WTC11 (cell line): ENCODE data around the gene RASD1. TPM values are rescaled to one million over a fixed set of nuclear protein-coding genes. Genes with fewer than 3 reads are reported as not detected.
A peak's percentile ranks its signal among the peaks of the same experiment; 100 is the strongest.

Source experiments
- ATAC-seq: fragments of 200-7000 bp; cut with Tn5 transposase; 2 replicates; pipeline ENCODE4 v1.10.0; 2021; ENCODE audit warnings: mild to moderate bottlenecking, moderate library complexity
- CTCF ChIA-PET: fragments of 300-600 bp; sonication (Branson Sonifier 250); formaldehyde crosslinking; loops from one replicate; lab custom pipeline; 2021; ENCODE audit warnings: antibody characterized with exemption; lab: Charles Lee
- POLR2A ChIA-PET: fragments of 350-600 bp; sonication (Branson Sonifier 250); formaldehyde crosslinking; loops from one replicate; lab custom pipeline; 2021; ENCODE audit warnings: antibody characterized with exemption; lab: Charles Lee
- DNase-seq: peaks from one replicate; pipeline ENCODE4 v3.0.0; 2021; ENCODE audit warnings: low spot score
- H3K27ac Mint-ChIP-seq: 2 replicates; pipeline ENCODE4 v1.8.0; 2021; ENCODE audit warnings: mixed read lengths
- H3K27me3 Mint-ChIP-seq: 2 replicates; pipeline ENCODE4 v1.8.0; 2021; ENCODE audit warnings: low read depth, mild to moderate bottlenecking, moderate library complexity, mixed read lengths
- H3K36me3 Mint-ChIP-seq: 2 replicates; pipeline ENCODE4 v1.8.0; 2021; ENCODE audit warnings: mixed read lengths
- H3K4me1 Mint-ChIP-seq: 2 replicates; pipeline ENCODE4 v1.8.0; 2022; ENCODE audit warnings: mixed read lengths
- H3K4me3 Mint-ChIP-seq: 2 replicates; pipeline ENCODE4 v1.8.0; 2021; ENCODE audit warnings: mild to moderate bottlenecking, moderate library complexity, mixed read lengths
- H3K9me3 Mint-ChIP-seq: 2 replicates; pipeline ENCODE4 v1.8.0; 2021; ENCODE audit warnings: mixed read lengths
- AR ChIP-seq: fragments of 250-450 bp; sonication (Bioruptor Pico); IDR thresholded peaks from 2 replicates; pipeline ENCODE4 v1.9.0; 2021; ENCODE audit warnings: mild to moderate bottlenecking
- ATF1 ChIP-seq: sonication (generic); formaldehyde crosslinking; IDR thresholded peaks from 2 replicates; pipeline ENCODE4 v1.8.1; 2023; ENCODE audit warnings: mild to moderate bottlenecking, moderate library complexity, missing genetic modification reagents
- ATF2 ChIP-seq: sonication (generic); formaldehyde crosslinking; IDR thresholded peaks from 2 replicates; pipeline ENCODE4 v1.8.1; 2022; ENCODE audit warnings: low read depth, missing genetic modification reagents, borderline replicate concordance
- ELF4 ChIP-seq: sonication (generic); formaldehyde crosslinking; IDR thresholded peaks from 2 replicates; pipeline ENCODE4 v1.8.1; 2022; ENCODE audit warnings: low read depth, mild to moderate bottlenecking, moderate library complexity, missing genetic modification reagents
- ETV6 ChIP-seq: sonication (generic); formaldehyde crosslinking; IDR thresholded peaks from 2 replicates; pipeline ENCODE4 v1.8.1; 2022; ENCODE audit warnings: mild to moderate bottlenecking, missing genetic modification reagents
- MLX ChIP-seq: sonication (generic); formaldehyde crosslinking; IDR thresholded peaks from 2 replicates; pipeline ENCODE4 v1.8.1; 2023; ENCODE audit warnings: mild to moderate bottlenecking, missing genetic modification reagents, moderate library complexity
- MXD4 ChIP-seq: fragments of 250-450 bp; sonication (Bioruptor Pico); IDR thresholded peaks from 2 replicates; pipeline ENCODE4 v1.8.0; 2021; ENCODE audit warnings: mild to moderate bottlenecking, moderate library complexity, borderline replicate concordance
- NFE2L1 ChIP-seq: sonication (generic); formaldehyde crosslinking; IDR thresholded peaks from 2 replicates; pipeline ENCODE4 v1.8.1; 2023; ENCODE audit warnings: missing genetic modification reagents
- NR3C1 ChIP-seq: sonication (generic); formaldehyde crosslinking; conservative IDR thresholded peaks from 2 replicates; pipeline ENCODE4 v1.8.1; 2023; ENCODE audit warnings: low read depth, mild to moderate bottlenecking, missing genetic modification reagents
- TCF7 ChIP-seq: sonication (generic); formaldehyde crosslinking; IDR thresholded peaks from 2 replicates; pipeline ENCODE4 v1.8.0; 2022; ENCODE audit warnings: mild to moderate bottlenecking, low read depth, missing genetic modification reagents, moderate library complexity
- USF1 ChIP-seq: sonication (generic); formaldehyde crosslinking; IDR thresholded peaks from 2 replicates; pipeline ENCODE4 v1.8.0; 2022; ENCODE audit warnings: mild to moderate bottlenecking, missing genetic modification reagents
- ZNF121 ChIP-seq: sonication (generic); formaldehyde crosslinking; IDR thresholded peaks from 2 replicates; pipeline ENCODE4 v1.8.0; 2023; ENCODE audit warnings: missing genetic modification reagents
- ZNF219 ChIP-seq: sonication (generic); formaldehyde crosslinking; IDR thresholded peaks from 2 replicates; pipeline ENCODE4 v1.8.0; 2023; ENCODE audit warnings: missing genetic modification reagents, mild to moderate bottlenecking, borderline replicate concordance
- ZNF232 ChIP-seq: sonication (generic); formaldehyde crosslinking; IDR thresholded peaks from 2 replicates; pipeline ENCODE4 v1.8.0; 2022; ENCODE audit warnings: mild to moderate bottlenecking, missing genetic modification reagents
- total RNA-seq: library from RNA; stranded (reverse); gene quantifications from 3 replicates; pipeline ENCODE4 v1.2.3, GENCODE V29; 2021
- TF ChIP-seq, protein P1 (sequence below): fragments of 250-450 bp; sonication (Bioruptor Pico); IDR thresholded peaks from 2 replicates; pipeline ENCODE4 v1.9.0; 2021; ENCODE audit warnings: mild to moderate bottlenecking, borderline replicate concordance
- TF ChIP-seq, protein P2 (sequence below): fragments of 200-600 bp; IDR thresholded peaks from 2 replicates; pipeline ENCODE4 v1.8.0; 2022; ENCODE audit warnings: antibody characterized with exemption
- TF ChIP-seq, protein P3 (sequence below): sonication (generic); formaldehyde crosslinking; IDR thresholded peaks from 2 replicates; pipeline ENCODE4 v1.8.0; 2023; ENCODE audit warnings: mild to moderate bottlenecking, missing genetic modification reagents

The RASD1 gene
- total RNA-seq, 1 experiment from 2014 or later: 5.1 TPM

GRCh38 chr17:17498606-17499301 lies 2.6 kb upstream of the RASD1 start:
- ChIA-PET POLR2A (no interaction called here), CTCF (interaction anchor here (1.0 to 3.9 kb wide), 3 partner anchors 12 to 143 kb away, joined by 3 to 42 read pairs (median 3); no protein-coding TSS in a partner anchor)
- Mint-ChIP-seq H3K4me3 (no peak overlapping the region), H3K27me3 (peaks cover 26% of the 10 kb centered on the region), H3K4me1 (peaks cover 19% of the 10 kb centered on the region), H3K27ac (no peak overlapping the region), H3K9me3 (no peaks in the 10 kb centered on the region), H3K36me3 (no peaks in the 10 kb centered on the region)
- no peak for TF ChIP-seq NR3C1 (CRISPR knock-in tag)
- TF ChIP-seq ZNF219 (CRISPR knock-in tag): no peak
- no peak for TF ChIP-seq NFE2L1 (CRISPR knock-in tag)
- TF ChIP-seq USF1 (CRISPR knock-in tag): no peak
- TF ChIP-seq, protein P1, sequence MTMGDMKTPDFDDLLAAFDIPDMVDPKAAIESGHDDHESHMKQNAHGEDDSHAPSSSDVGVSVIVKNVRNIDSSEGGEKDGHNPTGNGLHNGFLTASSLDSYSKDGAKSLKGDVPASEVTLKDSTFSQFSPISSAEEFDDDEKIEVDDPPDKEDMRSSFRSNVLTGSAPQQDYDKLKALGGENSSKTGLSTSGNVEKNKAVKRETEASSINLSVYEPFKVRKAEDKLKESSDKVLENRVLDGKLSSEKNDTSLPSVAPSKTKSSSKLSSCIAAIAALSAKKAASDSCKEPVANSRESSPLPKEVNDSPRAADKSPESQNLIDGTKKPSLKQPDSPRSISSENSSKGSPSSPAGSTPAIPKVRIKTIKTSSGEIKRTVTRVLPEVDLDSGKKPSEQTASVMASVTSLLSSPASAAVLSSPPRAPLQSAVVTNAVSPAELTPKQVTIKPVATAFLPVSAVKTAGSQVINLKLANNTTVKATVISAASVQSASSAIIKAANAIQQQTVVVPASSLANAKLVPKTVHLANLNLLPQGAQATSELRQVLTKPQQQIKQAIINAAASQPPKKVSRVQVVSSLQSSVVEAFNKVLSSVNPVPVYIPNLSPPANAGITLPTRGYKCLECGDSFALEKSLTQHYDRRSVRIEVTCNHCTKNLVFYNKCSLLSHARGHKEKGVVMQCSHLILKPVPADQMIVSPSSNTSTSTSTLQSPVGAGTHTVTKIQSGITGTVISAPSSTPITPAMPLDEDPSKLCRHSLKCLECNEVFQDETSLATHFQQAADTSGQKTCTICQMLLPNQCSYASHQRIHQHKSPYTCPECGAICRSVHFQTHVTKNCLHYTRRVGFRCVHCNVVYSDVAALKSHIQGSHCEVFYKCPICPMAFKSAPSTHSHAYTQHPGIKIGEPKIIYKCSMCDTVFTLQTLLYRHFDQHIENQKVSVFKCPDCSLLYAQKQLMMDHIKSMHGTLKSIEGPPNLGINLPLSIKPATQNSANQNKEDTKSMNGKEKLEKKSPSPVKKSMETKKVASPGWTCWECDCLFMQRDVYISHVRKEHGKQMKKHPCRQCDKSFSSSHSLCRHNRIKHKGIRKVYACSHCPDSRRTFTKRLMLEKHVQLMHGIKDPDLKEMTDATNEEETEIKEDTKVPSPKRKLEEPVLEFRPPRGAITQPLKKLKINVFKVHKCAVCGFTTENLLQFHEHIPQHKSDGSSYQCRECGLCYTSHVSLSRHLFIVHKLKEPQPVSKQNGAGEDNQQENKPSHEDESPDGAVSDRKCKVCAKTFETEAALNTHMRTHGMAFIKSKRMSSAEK (CRISPR knock-in tag): no peak
- no peak for TF ChIP-seq ZNF121 (CRISPR knock-in tag)
- TF ChIP-seq ZNF232: no peak
- TF ChIP-seq, protein P2, sequence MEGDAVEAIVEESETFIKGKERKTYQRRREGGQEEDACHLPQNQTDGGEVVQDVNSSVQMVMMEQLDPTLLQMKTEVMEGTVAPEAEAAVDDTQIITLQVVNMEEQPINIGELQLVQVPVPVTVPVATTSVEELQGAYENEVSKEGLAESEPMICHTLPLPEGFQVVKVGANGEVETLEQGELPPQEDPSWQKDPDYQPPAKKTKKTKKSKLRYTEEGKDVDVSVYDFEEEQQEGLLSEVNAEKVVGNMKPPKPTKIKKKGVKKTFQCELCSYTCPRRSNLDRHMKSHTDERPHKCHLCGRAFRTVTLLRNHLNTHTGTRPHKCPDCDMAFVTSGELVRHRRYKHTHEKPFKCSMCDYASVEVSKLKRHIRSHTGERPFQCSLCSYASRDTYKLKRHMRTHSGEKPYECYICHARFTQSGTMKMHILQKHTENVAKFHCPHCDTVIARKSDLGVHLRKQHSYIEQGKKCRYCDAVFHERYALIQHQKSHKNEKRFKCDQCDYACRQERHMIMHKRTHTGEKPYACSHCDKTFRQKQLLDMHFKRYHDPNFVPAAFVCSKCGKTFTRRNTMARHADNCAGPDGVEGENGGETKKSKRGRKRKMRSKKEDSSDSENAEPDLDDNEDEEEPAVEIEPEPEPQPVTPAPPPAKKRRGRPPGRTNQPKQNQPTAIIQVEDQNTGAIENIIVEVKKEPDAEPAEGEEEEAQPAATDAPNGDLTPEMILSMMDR: no peak
- no peak for TF ChIP-seq AR (CRISPR knock-in tag)
- no peak for TF ChIP-seq ATF2 (CRISPR knock-in tag)
- TF ChIP-seq ELF4 (CRISPR knock-in tag): no peak
- no peak for TF ChIP-seq MXD4 (CRISPR knock-in tag)
- TF ChIP-seq MLX (CRISPR knock-in tag): no peak
- TF ChIP-seq TCF7 (CRISPR knock-in tag): no peak
- no peak for TF ChIP-seq ATF1 (CRISPR knock-in tag)
- no peak for TF ChIP-seq ETV6 (CRISPR knock-in tag)
- TF ChIP-seq, protein P3, sequence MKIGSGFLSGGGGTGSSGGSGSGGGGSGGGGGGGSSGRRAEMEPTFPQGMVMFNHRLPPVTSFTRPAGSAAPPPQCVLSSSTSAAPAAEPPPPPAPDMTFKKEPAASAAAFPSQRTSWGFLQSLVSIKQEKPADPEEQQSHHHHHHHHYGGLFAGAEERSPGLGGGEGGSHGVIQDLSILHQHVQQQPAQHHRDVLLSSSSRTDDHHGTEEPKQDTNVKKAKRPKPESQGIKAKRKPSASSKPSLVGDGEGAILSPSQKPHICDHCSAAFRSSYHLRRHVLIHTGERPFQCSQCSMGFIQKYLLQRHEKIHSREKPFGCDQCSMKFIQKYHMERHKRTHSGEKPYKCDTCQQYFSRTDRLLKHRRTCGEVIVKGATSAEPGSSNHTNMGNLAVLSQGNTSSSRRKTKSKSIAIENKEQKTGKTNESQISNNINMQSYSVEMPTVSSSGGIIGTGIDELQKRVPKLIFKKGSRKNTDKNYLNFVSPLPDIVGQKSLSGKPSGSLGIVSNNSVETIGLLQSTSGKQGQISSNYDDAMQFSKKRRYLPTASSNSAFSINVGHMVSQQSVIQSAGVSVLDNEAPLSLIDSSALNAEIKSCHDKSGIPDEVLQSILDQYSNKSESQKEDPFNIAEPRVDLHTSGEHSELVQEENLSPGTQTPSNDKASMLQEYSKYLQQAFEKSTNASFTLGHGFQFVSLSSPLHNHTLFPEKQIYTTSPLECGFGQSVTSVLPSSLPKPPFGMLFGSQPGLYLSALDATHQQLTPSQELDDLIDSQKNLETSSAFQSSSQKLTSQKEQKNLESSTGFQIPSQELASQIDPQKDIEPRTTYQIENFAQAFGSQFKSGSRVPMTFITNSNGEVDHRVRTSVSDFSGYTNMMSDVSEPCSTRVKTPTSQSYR: no peak
- DNase-seq: peak; percentile 10
- ATAC-seq: no peak
